HG03442 (cell line): ENCODE data around the gene OTX1.
"Not testable (repeated sequence)": the region's sequence is repeated elsewhere in the genome, so short reads cannot be mapped to it uniquely, and the experiment has no call there.

Experiments
- ATAC-seq: cut with Tn5 transposase; IDR thresholded peaks from one replicate; pipeline ENCODE4 v1.9.1; 2021; ENCODE audit warnings: mild to moderate bottlenecking, moderate library complexity; ENCODE audit not compliant: unreplicated experiment

Gene OTX1

DNA sequence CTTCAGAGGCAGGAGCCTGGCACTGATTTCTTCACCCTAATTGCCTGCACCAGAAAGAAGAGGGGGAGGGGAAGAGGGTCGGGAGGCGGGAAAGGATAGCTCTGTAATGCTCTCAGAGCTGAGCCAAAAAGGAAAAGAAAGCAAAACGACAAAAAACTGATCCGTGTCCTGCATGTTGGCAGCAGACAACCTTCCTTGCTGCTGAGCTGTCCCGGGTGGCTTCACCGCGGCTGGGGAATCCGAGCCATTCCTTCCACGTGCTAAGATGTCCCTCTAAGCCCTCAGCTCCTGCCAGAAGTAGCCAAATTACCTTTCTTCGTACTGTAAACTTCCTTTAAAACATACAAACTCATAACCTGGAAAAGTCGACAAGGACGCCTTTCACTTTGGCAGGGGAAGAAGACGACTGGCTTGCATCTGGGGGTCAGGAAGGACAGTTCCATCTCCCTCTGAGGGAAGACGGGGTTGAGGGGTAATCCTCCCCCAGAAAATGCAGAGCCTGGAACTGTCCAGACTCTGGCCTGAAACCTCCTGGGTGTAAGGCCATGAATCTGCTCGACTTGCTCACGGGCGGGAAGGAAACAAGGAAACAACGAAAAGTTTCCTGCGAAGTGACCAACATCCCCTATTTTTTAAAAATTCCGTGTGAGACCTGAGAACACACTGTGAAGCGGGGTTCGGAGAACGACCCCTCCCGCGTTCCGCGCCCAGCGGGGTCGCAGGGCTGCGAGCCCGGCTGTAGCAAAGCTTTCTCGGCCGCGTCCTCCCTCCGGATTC is 7.7 kb downstream of the OTX1 start:
- no peak for ATAC-seq

DNA sequence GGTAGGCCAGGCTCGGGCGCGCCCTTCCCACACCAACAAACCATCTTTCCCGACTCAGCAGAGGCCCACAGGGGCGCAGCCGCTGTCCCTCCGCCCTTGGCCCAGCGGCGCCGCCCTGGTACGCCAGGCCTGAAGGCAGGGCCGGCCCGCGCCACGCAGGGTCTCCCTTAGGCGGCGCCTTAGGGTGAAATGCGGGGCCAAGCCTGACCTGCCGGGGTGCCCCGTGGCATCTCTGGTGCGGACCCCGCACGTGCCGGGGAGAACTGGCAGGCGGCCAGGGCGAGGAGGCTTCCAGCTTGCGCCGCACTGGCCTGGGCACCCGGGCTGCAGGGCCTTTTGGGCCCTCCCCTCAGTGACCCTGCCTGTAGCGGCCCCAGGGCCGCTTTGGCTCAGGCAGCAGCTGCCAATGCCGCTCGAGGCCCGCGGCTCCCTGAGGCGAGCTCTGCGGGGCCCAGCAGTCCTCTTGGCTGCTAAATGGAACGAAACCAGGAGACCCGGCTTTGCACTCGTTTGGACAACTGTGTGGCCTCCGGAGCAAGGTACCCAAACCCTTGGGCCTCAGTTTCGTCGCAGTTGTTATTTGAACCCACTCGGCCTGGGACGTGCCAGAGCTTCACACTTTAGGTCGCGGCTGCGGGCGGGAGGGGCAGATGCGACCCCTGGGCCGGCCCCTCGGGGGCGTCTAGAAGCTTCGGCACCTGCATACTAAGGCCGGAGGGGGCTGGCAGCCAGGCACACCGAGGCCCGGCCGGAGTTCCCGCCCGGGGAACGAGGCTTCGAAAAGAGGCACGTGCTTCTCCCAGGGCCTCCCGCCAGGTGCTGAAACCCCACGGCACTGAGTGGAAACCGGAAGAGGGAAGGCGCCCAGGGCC is 8.5 kb downstream of the OTX1 start:
- no peak for ATAC-seq

DNA sequence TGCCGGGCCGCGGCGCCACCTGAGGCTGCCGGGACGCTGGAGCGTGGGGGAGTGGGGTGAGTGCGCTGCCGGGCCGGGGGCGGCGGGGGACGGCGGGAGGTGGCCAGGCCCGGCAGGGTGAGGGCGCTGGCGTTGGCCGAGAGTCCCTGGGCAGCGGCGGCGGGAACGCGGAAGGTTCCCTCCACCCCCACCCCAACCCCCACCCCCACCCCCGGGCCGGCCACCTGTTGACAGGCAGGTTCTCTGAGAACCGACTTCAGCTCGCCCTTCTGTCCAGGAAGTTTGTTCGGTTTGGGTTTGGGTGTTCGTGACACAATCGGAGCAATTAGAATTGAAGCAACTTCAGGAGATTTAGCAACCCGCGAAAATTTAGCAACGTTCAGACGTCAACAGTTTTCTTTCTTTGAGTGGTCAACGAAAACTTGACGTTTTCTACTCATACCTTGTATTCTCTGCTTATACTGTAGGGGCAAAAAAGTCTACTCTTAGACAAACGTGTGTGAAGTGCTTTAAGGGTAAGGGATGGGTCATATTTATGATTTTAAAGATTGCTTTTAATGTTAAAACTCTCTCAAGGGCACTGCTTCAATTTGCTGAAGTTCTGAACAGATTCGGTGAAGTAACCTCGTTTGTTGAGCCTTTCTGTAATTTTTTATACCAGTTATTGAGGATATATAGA is 9.3 kb downstream of the OTX1 start:
- ATAC-seq = no peak

DNA sequence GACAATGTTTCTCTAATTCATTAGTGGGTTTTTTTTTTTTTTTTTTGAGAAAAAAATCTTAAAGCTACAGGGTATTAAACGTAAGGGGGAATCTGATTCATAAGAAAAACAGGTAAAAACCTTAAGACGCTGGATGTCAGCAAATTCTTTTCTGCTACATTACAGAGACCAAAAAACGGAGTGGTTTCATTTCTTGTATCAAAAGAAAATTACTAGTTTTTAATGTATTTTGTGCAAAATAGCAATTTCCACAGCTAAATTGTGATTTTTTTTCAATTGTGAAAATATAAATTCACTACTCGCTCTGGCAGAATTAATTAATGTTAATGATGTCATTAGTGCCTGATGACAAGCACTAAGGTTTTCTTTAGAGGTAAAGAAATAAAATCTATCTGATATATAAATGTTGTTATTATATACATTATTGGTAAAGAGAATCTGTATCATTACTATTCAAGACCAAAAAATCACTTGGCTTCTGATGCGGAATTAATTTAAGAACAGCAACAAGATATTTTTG is 9.9 kb downstream of the OTX1 start:
- no peak for ATAC-seq

DNA sequence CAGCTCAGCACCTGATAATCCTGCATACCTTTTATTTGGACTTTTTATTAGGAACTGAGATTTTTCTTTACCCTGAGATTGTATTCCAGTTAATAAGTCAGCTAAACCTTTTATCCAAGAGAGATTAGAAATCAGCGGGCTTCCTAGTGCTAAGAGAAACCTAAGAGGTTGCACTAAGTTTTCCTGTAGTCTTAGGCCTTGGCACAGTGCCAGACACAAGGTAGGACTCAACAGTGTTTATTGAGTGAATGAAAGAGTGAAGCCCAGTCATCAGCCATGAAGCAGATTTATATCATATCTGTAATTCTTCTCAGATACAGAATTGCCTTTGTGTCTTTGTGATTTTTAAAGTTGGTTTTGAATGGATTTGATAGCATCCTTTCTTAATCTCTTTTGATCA is 13.6 kb downstream of the OTX1 start:
- no peak for ATAC-seq

DNA sequence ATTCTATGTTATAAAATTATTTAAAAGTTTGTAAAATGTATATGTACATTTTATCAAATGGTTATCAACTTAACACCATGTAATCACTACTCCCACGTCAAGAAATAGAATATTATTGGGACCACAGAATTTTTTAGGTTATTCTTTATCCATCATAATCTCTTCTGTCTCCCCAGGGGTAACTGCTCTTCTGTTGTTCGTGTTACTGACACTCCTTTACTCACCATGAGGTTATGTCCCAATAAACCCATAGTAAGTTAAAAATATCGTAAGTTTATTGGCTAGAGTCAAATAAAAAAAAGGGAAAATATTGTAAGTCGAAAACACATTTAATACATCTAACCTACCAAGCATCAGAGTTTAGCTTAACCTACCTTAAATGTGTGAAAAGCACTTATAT is 14.0 kb downstream of the OTX1 start:
- no peak for ATAC-seq

DNA sequence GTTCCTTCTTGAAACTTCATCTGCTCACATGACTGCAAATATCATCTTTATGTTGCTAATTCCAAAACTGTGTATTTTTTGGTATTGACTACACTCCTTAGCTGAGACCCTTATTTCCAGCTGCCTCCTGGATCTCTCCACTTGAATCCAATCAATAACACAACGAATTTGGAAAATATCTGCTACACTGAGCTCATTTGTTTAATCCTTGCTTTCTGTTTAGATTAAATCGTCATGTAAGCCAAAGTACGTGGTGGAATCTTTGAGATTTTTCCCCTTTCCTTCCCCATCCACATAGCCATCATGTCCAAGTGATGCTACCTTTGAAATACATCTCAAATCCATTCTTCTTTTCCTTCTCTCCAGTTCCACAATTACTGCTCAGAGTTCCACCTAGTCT is 15.6 kb downstream of the OTX1 start:
- no peak for ATAC-seq

DNA sequence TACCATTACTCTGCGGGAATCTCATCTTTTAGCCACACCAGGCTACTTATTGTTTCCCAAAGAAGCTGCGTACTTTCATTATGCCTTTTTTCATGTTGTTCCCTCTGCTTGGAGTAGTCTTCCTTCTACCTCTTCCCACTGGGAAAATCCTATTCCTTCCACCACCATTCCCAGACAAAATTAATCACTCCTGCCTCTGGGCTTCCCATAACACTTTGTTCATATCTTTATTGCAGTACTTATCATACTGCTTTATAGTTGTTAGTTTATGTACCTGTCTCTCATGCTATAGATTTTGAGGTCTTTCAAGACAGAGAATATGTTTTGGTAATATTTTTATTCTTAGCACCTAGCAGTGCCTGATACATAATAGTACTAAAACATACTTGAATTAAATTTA is 16.2 kb downstream of the OTX1 start:
- no peak for ATAC-seq

DNA sequence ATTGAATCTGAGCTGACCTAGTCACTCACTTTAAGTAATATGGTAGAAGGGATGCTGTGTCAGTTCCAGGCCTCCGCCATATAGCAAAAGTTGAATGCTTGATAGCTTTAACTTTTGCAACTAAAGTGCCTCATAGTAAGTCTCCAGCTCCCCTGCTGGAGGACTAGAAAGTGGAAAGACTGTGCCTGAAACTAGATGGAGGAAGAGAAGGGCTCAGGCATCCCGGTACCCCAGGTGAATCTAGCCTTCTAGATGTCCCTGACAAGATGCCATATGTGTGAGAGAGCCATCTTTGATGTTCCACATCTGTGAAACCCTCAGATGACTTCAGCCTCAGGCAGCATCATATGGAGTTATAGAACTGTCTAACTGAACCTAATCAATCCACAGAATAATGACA is 21.0 kb downstream of the OTX1 start:
- no peak for ATAC-seq

DNA sequence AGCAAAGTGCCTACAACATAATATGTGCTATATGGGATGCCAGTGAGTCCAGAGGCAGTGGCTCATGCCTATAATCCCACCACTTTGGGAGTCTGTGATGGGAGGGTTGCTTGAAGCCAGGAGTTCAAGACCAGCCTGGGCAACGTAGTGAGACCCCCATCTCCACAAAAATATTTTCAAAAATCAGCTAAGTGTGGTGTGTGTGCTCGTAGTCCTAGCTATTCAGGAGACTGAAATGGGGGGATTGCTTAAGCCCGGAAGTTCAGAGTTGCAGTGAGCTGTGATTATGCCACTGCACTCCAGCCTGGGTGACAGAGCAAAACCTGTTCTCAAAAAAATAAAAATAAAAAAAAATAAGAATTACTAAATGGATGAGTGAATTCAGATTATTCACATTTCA is 23.4 kb downstream of the OTX1 start:
- no peak for ATAC-seq

DNA sequence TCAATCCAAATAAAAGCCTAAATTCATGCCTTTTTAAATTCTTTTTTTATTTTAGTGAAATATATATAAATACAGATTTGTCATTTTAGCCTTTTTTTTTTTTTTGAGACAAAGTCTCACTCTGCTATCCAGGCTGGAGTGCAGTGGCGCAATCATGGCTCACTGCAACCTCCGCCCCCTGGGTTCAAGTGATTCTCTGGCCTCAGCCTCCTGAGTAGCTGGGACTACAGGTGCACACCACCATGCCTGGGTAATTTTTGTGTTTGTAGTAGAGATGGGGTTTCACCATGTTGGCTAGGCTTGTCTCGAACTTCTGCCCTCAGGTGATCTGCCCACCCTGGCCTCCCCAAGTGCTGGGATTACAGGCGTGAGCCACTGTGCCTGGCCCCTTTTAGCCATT is 23.8 kb downstream of the OTX1 start:
- not testable (repeated sequence) for ATAC-seq

DNA sequence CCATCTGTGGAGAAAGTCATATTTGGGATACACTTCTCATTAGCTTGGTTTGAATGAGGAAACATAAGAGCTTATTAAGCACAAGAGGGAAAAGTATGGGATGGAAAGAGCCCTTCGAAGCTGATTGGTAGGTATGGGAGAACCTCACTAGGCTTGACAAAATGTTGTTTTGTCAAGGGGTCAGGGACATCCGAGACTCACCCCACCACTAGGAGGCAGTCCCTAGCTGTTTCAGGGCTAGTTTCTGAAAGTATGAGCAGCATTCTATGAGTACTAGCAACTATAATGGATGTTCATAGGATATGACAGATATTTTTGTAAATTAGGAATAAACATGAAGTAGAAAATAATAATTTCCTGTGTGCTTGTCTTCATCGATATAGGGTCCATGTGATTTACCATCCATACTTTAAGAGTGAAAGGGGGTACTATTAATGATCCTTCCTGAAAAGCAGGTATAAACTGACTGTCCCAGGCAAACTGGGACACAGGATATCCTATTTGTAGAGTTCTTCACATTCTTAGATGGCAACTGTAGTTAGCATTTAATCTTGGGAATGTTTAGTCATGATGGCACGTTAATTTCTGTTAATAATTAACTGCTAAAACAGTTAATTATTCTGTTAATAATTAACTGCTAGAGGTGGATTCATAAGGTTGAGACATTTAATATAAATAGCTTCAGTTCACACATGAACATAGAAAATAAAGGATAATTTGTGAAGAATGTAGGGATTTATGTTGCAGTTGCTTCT is 28.4 kb downstream of the OTX1 start:
- no peak for ATAC-seq

DNA sequence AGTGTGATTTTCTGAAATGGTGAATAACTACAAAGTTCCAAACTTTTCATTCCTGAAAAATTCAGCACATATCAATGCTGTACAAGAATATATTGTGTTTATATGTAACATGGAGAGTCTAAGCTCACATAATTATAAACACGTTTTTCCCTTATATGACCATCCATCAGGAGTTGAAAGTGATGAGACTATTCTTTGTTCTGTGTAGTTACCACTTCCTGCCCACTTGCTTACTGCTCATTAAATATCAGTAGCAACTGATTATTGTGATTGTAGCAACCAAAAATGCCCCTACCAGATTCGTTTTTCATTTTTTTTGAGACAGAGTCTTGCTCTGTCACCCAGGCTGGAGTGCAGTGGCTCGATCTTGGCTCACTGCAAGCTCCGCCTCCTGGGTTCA is 30.8 kb downstream of the OTX1 start:
- ATAC-seq = no peak

DNA sequence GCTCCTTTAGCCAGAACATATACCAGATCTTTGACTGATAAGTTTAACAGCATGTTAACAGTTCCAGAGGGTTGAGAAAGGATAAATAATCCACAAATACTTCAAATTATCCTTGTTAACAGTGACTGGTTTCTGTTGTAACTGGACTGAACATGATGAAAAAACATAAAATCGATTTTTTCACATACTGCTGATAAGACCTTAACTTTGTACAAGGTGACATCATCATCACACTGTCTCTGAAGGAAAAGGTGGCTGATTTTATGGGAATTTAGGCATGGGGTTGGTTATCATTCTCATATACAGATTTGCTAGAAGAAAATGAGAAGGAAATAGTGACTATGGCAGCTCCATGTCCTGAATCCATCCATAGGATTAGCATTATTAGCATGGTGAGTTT is 36.1 kb downstream of the OTX1 start:
- ATAC-seq = no peak

DNA sequence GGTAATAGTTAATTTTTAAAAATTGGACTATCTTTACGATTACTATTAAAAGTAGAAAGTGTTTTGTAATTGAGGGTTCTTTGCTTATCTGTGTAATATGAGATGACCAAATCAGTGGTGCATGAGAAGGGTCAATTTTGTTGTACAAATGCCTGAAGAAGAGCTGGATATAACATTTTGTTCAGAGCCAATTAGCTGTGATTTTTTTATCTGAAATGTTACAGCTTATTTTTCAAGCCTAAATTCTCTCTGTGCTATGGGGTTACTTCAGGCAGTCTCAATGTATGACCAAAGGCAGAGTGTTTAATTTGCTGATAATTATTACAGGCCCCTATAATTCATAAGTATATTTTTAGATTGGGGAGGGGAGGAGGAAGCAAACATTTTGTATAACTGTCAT is 41.8 kb downstream of the OTX1 start:
- no peak for ATAC-seq

DNA sequence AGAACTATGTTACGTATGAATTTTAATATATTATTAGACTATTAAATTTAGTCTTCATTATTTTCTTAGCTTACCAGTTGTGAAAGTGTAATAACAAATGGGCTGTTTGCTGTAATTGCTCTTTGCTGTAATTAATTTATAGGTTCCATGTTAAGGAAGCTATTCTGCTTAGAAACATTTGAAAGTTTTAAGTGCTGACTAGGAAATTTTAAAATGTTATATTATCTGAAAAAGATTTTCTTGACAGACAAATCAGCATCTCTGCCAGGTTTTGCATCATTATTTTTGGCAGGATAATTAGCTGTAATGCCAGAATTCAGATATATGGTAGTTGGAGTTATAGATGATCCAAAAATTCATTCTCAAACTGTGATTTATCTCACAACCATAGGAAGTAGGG is 42.2 kb downstream of the OTX1 start:
- ATAC-seq = no peak

DNA sequence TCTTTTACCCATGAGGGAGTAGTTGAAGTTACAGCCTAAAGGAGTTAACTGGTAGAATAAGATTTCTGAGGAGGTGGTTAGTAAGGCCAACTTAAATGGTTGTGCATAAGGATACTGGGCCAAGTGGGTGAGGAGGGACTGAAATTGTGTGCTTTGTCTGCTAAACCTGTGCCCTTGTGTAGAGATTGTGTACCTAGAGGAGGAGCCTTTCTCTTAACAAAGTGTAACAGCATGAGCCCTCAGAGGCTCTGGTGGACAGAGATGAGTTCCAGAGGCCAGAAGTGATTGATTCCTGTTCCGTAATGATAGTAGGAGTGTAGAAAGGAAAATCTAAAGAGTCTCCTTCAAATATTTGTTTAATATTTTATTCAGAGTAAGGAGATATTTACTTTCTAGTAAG is 42.9 kb downstream of the OTX1 start:
- no peak for ATAC-seq

DNA sequence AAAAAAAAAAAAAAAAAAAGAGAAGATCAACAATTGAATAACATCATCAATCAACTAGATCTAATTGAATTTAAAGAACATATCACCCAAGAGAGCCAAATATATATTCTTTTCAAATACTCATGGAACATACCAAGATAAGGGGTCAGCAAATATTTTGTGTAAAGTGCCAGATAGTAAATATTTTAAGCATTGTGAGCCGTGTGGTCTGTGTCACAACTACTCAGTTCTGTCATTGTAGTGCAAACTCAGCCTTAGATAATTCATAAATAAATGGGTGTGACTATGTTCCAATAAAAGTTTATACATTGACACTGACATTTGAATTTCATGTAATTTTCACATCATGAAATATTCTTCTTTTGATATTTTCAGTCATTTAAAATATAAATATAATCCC is 45.9 kb downstream of the OTX1 start:
- ATAC-seq = no peak

DNA sequence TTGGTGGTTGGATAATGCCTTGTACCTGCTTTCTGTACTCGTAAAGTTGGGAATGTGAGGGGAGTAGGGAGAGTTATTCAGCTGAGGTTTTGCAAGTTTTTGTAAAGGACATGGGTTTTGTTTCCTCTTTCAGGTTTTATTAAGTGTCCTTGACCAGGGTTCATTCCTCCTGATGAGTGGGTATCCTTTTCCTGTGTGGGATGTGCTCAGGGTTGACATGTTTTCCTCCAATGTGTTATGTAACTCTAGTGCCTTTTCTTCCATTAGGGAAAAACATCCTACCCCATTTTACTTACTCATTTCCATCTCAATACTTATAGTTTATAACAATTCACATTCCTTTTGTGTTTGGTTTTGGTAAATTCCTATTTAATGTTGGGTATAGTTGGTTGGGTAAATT is 48.4 kb downstream of the OTX1 start:
- no peak for ATAC-seq

DNA sequence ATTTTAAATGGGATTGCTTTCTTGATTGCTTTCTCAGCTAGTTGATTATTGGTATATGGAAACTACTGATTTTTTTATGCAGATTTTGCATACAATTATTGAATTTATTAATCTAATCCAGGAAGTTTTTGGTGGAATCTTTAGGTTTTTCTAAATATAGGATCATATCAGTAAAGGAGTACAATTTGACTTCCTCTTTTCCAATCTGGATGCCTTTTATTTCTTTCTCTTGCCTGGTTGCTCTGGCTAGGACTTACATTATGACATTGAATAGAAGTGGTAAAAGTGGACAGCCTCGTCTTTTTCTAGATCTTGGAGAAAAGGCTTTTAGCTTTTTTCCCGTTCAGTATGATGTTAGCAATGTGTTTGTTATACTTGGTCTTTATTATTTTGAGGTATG is 51.3 kb downstream of the OTX1 start:
- no peak for ATAC-seq

DNA sequence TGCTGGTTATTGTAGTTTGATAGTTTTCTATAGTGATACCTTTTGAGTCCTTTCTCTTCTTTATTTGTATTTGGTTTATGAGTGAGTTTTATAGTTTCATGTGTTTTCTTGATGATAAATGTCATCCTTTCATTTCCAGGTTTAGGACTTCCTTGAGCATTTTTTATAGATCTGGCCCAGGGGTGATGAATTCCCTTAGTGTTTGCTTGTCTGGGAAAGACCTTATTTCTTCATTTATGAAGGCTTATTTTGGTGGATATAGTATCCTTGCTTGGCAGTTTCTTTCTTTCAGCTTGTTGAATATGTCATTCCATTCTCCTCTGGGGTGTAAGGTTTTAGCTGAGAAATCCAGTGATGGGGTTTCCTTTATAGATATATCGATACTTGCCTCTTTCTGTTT is 53.9 kb downstream of the OTX1 start:
- ATAC-seq = no peak
